Right ventricle myocardium superior (tissue), 1 donor: ENCODE measurements around the gene COL5A1. TPM values are rescaled to one million over a fixed set of nuclear protein-coding genes. Genes with fewer than 3 reads are reported as not detected.

Experiments used
- ATAC-seq: fragments of 200-7000 bp; cut with Tn5 transposase; one replicate; pipeline ENCODE4 v1.9.1; 2020; ENCODE audit warnings: mild to moderate bottlenecking; ENCODE audit not compliant: poor library complexity
- DNase-seq: peaks from one replicate; pipeline ENCODE4 v3.0.0-alpha.2; 2020
- intact Hi-C: fragments of 100-400 bp; cut with DNase I; formaldehyde crosslinking; loops from one replicate; pipeline ENCODE4 v1.11.2; 2022
- total RNA-seq: library from RNA; stranded (reverse); fragmentation: NEBNext Ultra II Directional; extraction: Animal tissue kit (Norgen Biotek cat#: 25700); gene quantifications from one replicate; pipeline ENCODE4 v1.2.1, GENCODE V29; 2021
- donor health status: DM: no; HTN: yes; CAD: no; lungs with severe emphysema.

The COL5A1 gene
- total RNA-seq, 1 donor from 2014 or later: 12.7 TPM

DNA sequence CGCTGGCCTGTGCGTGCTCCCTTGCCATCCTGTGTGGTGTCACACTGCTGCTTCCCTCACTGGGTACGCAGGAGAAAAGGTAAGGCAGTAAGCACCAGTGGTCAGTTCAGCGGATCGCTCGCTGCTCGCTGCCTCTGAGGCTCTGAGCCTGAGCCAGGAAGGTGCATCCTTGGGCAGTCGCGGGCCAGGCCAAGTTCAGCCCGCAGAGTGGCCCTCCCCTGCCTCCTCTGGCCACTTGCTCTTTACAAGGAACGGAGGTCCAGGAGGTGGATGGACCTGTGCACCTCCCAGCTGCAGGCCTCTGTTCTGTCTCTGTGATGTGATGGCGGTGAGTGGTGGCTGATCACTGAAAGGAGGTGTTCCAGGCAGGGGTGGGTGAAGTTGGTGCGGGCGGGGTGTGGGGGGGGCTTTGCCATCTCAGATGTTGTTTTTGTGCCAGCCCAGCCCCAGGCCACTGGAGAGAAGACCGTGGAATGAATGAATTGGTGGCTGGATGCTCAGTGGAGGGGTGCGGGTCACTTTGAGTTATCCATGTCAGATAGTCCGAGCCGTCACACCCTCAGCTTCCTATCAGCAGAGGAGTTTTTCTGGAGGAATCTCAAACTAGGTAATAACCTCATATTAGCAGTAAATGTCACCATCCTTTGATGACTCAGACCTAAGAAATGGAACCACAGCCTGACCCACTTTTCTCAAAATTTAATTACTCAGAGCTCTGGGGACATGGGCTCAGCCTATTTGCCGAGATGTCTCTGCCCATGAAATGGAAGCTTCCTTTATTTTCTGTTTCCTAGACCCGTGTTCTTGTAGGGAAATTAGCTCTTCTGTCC is 7.3 kb downstream of the COL5A1 start:
- ATAC-seq: no peak
- no peak for DNase-seq
- intact Hi-C loops: no loop called here

DNA sequence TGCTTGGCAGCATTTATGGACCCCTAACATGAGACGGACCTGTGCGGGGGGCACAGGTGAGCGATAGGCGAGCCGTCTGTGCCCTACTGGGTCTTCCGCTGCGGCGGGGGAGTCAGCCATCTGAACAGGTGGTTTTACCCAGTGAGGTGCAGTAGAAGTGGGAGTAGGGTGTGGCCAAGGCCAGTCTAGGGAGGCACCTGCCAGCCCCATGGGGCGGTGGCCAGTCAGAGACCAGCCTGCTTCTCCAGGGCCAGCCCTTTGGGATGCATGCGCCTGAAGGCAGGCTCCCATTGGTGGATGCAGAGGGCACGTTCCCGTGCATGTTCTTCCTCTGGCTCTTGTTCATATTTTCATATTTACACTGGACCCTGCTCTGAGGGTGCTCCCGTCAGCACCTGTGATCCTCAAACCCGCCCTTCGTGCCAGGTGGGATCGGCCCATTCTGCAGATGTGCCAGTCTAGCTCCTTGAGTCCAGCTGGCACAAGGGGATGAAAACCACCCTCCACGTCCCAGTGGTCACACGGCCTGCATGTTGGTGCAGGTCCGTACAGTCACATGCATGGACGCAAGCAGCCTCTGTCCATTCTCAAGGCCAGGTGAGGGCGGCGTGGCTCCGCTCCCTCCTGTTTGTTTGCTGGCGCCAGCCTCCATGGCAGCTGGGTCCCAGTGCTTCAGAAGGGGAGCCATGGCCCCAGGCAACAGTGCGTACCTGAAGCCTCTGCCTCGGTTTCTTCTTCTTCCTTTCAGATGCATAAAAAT is 9.0 kb downstream of the COL5A1 start:
- intact Hi-C loops: no loop called here
- DNase-seq (no peak), ATAC-seq (no peak)

DNA sequence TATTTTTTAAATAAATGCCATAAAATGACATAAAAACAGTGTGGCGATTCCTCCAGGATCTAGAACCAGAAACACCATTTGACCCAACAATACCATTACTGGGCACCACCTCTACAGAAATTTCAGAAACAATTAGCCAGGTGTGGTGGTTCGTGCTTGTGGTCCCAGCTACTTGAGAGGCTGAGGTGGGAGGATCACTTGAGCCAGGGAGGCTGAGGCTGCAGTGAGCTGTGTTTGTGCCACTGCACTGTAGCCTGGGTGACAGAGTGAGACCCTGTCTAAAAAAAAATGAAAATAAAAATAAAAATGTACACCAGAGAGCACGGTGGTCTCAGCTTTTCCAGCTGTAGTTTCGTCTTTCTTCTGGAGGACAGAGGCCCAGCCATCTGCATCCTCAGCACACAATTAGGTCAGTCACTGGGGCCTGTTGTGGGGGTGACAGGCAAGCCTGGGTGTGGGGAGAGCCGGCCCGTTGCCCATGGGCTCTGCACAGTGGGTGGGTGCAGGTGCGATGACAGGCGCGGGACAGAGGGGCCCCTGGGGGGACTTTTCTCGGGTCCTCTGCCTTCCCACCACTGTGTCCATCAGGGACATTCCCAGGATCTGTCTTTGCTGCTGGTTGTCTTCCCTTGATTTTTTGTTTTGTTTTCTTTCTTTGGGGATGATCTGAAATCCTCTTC is 9.8 kb downstream of the COL5A1 start:
- DNase-seq: no peak
- no peak for ATAC-seq
- intact Hi-C loops: no loop called here

DNA sequence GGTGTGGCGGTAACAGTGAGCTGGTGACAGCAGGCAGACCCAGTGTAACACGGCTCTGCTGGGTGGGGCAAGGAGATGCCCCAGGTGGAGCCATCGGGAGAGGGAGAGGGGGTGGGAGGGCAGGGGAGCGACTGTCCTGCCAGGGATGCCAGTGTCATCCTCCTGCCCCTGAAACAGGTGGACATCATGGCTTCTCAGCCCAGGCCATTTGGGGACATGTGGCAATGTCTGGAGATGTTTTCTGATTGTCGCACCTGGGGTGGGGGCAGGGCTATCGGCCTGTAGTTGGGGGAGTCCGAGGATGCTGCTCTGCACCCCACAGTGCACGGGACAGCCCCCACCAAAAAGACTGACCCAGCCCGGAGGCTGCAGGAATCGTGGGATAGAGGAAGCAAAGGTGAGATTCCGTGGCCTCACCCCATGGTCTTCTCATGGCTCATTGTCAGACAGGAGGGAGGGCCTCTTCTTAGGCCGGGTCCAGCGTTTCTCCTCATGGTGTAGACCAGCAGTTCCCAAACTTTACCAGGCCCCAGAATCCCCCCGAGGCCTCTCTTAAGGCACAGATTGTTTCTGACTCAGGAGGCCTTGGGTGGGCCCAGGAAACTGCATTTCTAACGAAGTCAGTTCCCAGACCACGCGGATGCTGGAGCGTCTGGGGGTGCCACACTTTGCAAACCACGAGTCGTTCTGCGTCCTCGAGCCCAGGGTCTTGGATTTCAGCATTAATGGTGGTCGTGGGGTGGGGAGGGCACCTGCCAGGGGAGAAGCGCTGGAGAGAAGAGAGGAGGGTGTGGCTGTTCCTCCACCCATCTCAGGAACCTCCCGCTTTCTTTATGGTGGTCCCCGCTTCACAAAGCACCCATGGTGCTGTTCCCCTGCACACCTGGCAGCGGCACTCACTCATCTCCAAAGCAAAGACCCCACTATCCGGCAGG is 11.0 kb downstream of the COL5A1 start:
- DNase-seq (no peak), ATAC-seq (no peak)
- intact Hi-C loops: no loop called here

DNA sequence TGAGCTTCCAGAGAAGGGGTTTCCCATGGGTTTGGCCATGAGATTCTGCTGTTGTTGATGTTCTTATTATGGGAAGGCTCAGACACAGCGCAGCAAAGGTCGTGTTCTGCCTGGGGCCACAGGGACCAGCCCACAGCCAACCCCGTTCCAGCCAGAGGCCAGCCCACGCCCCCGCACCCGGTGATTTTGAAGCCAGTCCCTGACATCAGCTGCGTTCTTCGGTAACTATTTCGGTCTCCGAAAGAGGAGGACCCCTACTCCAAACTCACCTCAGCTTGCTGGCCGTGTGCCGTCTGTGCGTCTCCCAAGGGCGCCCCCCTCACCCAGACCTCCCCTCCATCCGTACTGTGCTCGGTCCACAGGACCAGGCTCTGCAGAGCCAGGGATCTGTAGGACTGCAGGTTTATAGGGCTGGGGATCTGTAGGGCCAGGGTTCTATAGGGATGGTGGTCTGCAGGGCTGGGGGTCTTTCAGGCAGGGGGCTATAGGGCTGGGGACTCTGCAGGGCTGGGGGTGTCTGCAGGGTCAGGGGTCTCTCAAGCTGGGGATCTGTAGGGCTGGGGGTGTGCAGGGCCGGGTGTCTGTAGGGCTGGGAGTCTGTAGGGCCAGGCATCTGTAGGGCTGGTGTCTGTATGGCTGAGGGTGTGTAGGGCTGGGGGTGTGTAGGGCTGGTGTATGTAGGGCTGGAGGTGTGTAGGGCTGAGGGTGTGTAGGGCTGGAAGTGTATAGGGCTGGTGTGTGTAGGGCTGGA is 11.8 kb downstream of the COL5A1 start:
- ATAC-seq (peak; percentile 54), DNase-seq (no peak)
- intact Hi-C loops: no loop called here

DNA sequence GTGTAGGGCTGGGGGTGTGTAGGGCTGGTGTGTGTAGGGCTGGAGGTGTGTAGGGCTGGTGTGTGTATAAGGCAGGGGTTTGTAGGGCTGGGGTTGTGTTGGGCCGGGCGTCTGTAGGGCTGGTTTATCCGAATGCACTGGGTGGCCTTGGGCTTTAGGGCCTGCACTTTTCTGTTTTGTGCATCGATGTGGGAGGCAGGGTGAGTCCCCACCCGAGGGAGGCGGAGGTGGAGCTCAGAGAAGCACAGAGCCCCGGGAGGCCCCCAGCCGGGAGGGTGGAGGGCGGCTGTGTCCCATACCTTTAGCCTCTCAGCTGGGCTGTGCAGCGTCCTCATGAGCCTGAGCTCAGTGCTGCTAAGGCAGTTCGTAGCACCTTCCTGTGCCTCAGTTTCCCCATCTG is 13.5 kb downstream of the COL5A1 start:
- ATAC-seq (no peak), DNase-seq (no peak)
- intact Hi-C loops: no loop called here

DNA sequence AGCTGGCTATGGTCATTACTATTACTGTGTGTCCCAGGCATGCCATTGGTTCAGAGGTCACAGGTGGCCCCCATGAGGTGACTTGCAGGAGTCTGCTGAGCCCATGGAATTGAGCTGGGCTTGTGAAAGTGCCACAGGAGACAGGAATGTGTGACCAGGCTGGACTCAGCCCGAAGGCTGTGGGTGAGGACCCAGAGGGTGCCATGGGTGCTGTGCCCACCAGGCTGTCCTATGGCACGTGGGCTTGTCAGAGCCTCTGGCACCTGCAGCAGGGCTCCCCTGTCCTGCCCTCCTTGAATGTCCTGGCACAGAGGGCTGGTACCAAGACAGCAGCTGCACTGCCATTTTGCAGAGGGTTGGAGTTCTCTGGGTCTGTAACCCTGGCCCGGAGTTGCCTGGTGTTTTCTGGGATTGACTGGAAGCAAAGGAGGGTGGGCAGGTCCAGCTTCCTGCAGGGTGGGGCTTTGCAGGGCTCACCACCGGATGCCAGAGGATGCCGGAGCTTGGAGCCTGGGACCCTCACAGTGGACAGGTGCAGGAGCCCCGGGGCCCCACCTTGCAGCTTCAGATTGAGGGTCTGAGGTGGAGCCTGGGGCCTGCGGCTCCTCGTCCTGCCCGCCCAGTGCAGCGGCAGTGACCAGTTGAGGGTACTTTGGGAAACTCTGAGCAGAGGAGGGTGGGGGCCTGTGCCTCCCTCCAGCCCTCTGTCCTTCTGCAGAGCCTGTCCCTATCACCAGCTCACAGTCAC is 14.2 kb downstream of the COL5A1 start:
- intact Hi-C loops: no loop called here
- ATAC-seq: no peak
- DNase-seq: peak; percentile 33

DNA sequence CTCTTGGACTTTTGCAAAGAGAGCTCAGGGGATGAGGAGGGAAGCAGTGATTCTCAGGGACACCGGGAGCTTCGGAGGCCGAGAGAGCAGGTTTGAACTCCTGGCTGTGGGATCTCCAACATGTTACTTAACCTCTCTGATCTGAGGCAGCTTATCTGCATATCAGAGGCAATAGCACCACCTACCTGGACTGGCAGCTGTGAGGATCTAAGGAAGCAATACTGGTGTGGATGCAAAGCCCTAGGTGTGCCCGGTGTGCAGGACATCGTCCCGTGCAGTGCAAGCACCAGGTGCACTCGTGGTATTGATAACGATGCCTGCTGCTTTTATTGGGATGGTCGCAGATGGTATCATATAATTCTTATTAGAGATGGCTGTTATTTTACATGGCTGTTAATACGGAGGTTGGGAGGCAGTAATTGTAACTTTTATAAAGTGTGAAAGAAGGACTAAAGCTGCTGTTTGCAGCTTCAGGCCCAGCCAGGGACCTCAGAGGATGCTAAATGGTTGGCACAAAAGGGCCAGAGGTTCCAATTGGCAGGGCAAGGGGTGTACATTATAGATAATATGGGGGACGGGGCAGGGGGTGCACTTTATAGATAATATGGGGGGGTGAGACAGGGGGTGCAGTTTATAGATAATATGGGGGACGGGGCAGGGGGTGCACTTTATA is 14.9 kb downstream of the COL5A1 start:
- intact Hi-C loops: no loop called here
- DNase-seq (no peak), ATAC-seq (no peak)

DNA sequence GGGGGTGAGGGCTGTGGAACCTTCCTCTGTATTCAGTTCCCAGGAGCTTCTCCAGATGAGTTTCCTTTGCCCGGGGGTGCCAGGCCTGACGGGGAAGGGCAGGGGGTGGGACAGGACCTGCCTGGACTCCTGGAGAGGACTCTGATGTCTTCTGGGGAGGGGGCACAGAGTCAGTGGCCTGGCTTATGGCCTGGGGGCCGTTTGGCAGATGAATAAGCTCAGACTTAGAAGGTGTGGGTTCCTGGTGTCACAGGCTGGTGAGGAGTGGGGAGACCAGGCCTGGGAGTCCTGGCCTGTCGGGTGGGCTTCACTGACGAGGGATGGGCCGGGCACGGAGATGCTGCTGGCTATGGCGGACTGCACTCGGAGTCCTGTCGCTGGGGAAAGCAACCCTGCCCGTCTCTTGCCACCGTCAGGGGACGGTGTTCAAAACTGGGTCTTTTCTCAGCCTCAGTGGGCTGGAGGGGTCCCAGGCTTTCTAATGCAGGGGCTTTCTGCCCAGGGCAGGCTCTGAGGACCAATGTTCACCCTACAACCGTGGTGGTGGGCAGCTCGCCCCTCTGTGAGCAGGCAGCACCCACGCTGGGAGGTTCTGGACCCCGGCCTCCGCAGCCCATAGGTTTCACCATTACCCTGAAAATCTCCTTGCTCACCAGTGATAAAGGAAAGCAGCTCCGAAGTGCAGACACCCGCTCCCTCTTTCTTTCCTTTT is 16.2 kb downstream of the COL5A1 start:
- no peak for DNase-seq
- intact Hi-C loops: no loop called here
- ATAC-seq: no peak

DNA sequence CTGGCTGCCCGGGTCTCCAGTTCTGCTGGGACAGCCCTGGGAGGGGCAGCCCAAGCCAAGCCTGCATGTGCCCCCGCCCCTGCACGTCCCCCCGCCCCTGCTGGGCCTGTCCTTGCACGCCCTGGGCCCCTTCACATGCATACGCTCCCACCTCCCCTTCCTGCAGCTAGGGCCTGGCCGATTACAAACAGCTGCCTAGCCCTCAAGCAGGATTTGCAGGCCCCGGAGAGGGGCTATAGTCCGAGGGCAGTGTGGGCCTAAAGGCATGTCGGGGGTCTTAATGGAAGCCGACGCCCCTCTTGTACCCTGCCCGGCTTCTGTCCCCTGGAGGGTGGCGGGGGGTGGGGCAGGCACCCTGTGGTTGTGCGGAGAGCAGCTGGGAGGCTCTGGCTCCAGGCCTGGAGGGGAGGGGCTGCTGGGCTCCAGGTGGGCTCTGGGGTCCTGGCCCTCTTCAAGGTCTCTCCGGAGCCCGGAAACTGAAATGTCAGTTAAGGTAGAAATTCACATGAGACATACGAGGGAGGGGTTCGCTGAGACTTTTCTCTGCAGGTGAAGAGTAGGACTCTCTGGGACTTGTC is 16.9 kb downstream of the COL5A1 start:
- intact Hi-C loops: no loop called here
- no peak for DNase-seq

DNA sequence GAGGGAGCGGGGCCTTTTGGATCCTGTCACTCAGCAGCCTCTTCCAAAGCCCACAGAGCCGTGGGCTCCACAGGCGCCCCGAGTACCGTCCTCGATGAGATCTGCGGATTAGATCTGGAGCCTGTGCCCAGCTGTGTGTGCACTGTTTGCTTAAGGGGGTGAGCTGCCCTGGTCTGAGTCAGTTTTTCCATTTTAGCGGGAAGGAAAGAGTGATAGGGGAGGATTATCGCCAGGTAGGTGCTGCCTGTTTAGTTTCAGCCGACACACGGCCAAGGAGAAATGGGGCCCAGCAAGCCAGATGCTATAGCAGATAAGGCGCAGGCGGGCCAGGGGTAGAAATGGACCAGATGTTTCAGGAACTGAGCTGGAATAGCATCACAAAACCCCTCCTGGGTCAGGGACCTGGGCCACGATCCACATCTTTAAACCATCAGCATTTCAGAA is 18.1 kb downstream of the COL5A1 start:
- intact Hi-C loops: no loop called here
- DNase-seq (no peak), ATAC-seq (no peak)

More for the DNA sequence above, 16.9 kb downstream of the COL5A1 start:
- ATAC-seq: no peak

DNA sequence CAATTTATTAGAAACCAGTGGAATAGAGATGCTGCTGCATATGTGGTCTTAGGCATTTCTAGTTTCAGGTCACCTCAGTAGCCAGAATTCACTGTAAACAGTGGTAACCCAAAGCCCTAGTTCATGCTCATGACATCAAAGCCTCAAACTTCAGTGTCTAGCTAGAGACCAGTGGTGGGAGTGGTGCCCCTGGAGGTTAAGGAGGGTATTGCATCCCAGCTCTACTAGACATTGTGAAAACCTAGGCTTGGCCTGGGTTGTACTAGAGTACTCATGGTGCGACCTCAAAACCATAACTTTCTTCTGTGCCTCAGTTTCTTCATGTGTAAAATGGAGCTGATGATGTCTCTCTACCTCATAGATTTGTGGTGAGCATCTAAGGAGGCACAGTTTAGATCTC is 18.8 kb downstream of the COL5A1 start:
- no peak for ATAC-seq
- intact Hi-C loops: no loop called here
- DNase-seq: no peak

DNA sequence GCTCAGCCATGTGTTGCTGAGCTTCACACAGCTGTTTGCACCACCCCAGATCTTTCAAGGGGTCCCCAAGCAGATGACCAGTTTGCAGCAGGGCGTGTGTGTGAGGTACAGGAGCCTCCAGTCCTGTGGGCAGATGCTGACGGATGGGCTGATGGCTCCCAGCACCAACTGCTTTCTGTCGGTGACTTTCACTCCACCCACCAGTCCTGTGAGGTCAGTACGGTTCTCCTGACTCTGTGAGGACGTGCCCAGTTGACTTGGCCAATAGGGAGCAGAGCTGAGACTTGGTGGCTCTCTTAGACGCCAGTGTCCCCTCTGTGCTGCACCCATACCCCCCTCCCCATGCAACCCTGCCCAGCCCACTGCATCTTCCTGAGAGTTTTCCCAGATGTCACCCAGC is 19.7 kb downstream of the COL5A1 start:
- ATAC-seq: no peak
- DNase-seq: no peak
- intact Hi-C loops: no loop called here

DNA sequence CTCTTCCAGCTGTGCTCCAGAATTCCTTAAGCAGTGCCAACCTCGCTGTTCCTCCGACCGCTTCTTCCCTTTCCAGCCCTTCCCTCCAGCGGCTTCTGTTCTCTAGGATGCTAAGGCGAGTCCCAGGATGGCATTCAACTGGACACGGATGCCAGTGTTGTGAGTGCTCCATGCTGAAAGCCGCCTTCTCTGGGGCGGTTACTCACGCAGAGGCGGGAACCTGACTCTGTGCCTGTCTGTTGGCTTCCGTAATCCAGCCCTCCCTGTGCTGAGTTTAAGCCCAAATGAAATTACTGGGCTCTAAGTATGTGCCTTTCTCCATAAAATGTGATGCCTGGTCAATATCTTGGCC is 20.2 kb downstream of the COL5A1 start:
- intact Hi-C loops: no loop called here
- ATAC-seq (peak; percentile 68), DNase-seq (no peak)

DNA sequence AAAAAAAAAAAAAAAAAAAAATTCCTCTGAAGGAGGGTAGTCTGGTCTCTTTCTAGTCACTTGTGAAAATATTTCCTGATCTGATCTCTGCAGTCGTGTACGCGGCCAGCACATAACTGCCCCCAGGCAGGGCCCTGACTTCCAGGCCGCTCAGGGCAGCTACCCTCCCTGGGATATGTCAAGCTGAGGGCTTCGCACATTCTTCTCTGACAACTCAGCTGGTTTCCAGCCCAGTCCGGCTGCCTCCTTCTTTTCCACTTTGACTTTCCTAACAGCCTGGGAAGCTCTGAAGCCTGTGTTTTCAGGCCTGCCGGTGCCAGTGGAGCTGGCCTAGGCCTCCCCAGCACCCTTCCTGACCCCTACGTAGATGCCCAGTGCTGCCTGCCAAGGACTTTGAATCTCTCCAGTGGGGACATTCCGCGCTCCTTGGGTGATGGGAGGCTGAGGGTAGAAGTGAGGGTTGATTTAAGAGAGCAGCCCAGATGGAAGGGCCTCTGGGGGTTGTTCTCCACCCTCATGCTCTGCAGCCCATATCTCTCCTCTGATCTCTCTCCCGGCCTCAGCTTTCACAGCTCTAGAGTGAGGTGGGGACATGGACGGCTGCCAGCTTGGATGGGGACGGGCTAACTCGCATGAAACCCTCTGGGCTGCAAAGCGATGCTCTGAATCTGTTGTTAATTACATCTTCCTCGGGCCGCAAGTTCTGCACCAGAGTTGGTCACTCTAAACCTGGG is 20.7 kb downstream of the COL5A1 start:
- peak; percentile 78 for DNase-seq
- ATAC-seq: peak; percentile 91
- intact Hi-C loops: no loop called here
